Uterus (tissue), 4 donors: ENCODE results near the gene SRP54. TPM values are rescaled to one million over a fixed set of nuclear protein-coding genes. Genes with fewer than 3 reads are reported as not detected.

Source experiments
- DNase-seq, 2 donors: peaks; one replicate each; pipeline ENCODE4 v3.0.0-alpha.2; 2019 to 2020
- H3K27ac ChIP-seq, 2 donors: fragments of 200-600 bp; sonication (generic); 1 replicate in 1 of 2; 2 replicates in 1 of 2; pipeline ENCODE4 v1.5.1; 2016 to 2018
- H3K27me3 ChIP-seq, 2 donors: fragments of 200-600 bp; sonication (generic); one replicate each; pipeline ENCODE4 v1.5.1; 2018 to 2019; ENCODE audit warnings: control low read depth in 1 of 2
- H3K36me3 ChIP-seq, 2 donors: fragments of 200-600 bp; sonication (generic); one replicate each; pipeline ENCODE4 v1.5.1; 2019; ENCODE audit warnings: control low read depth in 1 of 2
- H3K4me1 ChIP-seq, 2 donors: fragments of 200-600 bp; sonication (generic); one replicate each; pipeline ENCODE4 v1.5.1; 2018 to 2019; ENCODE audit warnings: control low read depth in 1 of 2
- H3K4me3 ChIP-seq, 2 donors: fragments of 200-600 bp; sonication (generic); 1 replicate in 1 of 2; 2 replicates in 1 of 2; pipeline ENCODE4 v1.5.1; 2018 to 2019; ENCODE audit warnings: mild to moderate bottlenecking in 1 of 2
- H3K9me3 ChIP-seq, 2 donors: fragments of 200-600 bp; sonication (generic); one replicate each; pipeline ENCODE4 v1.5.1; 2019; ENCODE audit warnings: control low read depth in 1 of 2
- POLR2A ChIP-seq, 2 donors: fragments of 450-650 bp; IDR thresholded peaks; one replicate each; pipeline ENCODE4 v1.6.1; 2016; ENCODE audit warnings: antibody characterized with exemption in 2 of 2, mild to moderate bottlenecking in 1 of 2, moderate library complexity in 1 of 2
- intact Hi-C: fragments of 100-400 bp; cut with DNase I; formaldehyde crosslinking; loops from one replicate; pipeline ENCODE4 v1.15.1; 2023; ENCODE audit warnings: low total_unique reads
- total RNA-seq, 4 donors: library from RNA; depleted of rRNA in 3 of 4; stranded (reverse); fragments of >200 nt in 3 of 4; gene quantifications; one replicate each; pipeline versions ENCODE4 v1.1.0 to v1.2.4, GENCODE V29; 2014 to 2023
- TF ChIP-seq, protein P1 (sequence below), 4 experiments: fragments of 200-600 bp in 2 of 4; fragments of 450-650 bp in 2 of 4; sonication (generic) in 2 of 4; IDR thresholded peaks; one replicate each; pipeline ENCODE4 v1.5.1; 2016 to 2019; ENCODE audit warnings: antibody characterized with exemption in 4 of 4, mild to moderate bottlenecking in 2 of 4, moderate library complexity in 1 of 4
- donor health status: DM: yes; HTN: yes; CAD: no.

The SRP54 gene
- total RNA-seq, 4 donors from 2014 or later, result 41.7 to 219 (median 82.1) TPM

DNA sequence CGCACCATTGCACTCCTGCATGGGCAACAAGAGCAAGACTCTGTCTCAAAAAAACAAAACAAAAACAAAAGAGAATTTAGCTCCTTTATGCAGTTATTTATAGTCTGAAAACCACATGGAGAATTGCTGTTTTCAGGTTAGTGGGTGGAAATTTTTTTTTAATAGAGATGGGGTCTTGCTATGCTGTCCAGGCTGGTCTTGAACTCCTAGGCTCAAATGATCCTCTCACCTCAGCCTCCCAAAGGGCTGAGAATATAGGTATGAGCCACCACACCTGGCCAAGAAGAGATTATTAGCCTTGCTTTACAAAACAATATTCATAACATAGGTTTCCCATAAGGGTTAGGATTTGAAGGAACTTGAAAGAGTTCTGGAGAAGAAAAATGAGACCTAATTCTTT, 12.1 kb upstream of the SRP54 start:
- H3K4me3 ChIP-seq, result no peak overlapping the region
- H3K4me1 ChIP-seq, result no peaks in the 10 kb centered on the region
- no peaks in the 10 kb centered on the region for H3K27me3 ChIP-seq
- H3K9me3 ChIP-seq, result no peaks in the 10 kb centered on the region
- no peak overlapping the region for H3K27ac ChIP-seq
- intact Hi-C loops, result no loop called here
- no peak for DNase-seq
- H3K36me3 ChIP-seq, result no peaks in the 10 kb centered on the region
- no peak for TF ChIP-seq POLR2A (IDR thresholded peaks at IDR 0.05)
- TF ChIP-seq, protein P1, sequence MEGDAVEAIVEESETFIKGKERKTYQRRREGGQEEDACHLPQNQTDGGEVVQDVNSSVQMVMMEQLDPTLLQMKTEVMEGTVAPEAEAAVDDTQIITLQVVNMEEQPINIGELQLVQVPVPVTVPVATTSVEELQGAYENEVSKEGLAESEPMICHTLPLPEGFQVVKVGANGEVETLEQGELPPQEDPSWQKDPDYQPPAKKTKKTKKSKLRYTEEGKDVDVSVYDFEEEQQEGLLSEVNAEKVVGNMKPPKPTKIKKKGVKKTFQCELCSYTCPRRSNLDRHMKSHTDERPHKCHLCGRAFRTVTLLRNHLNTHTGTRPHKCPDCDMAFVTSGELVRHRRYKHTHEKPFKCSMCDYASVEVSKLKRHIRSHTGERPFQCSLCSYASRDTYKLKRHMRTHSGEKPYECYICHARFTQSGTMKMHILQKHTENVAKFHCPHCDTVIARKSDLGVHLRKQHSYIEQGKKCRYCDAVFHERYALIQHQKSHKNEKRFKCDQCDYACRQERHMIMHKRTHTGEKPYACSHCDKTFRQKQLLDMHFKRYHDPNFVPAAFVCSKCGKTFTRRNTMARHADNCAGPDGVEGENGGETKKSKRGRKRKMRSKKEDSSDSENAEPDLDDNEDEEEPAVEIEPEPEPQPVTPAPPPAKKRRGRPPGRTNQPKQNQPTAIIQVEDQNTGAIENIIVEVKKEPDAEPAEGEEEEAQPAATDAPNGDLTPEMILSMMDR (IDR thresholded peaks at IDR 0.05), result no peak

DNA sequence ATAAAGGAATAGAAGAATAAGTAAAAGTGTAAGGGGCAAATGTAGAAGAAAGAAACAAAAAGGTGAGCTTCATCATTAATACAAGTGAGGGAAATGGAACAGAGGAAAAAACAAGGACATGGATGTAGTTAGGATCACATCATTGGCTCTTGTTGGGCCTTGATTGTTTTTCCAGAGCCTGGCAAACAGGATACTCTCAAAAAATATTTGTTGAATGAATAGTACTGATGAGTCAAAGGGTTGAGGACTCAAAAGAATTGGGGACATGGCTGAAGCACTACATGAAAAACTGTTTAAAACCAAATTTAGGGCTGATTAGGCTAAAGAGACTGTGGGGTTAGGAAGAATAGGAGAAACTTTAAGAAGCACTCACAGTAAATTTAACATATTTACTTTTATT, 11.4 kb upstream of the SRP54 start:
- TF ChIP-seq, protein P1 (IDR thresholded peaks at IDR 0.05), result no peak
- TF ChIP-seq POLR2A (IDR thresholded peaks at IDR 0.05), result no peak
- Histone ChIP-seq H3K9me3 (no peaks in the 10 kb centered on the region), H3K4me1 (no peaks in the 10 kb centered on the region), H3K27me3 (no peaks in the 10 kb centered on the region), H3K36me3 (no peaks in the 10 kb centered on the region), H3K4me3 (no peak overlapping the region), H3K27ac (no peak overlapping the region)
- DNase-seq, result no peak
- intact Hi-C loops, result no loop called here

DNA sequence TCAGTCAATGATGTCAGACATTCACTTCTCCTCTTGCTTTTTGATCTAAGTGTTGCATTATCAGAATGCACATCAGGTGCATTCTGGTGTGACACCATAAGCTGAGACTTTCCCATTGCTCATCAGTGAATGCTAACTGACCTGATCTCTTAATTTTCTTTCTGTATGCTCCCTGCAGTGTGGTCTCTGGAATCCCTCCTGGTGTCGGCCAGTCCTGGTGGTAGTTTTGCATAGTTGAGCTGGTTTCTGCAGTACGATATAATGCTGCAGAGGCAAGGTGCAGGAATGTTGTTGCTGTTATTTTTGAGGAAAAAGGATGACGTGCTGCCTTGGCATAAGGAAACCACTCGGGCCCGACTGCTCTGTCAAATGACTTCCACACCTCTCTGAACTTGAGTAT, 11.0 kb upstream of the SRP54 start:
- H3K27ac ChIP-seq, result no peak overlapping the region
- TF ChIP-seq, protein P1 (IDR thresholded peaks at IDR 0.05), result no peak
- TF ChIP-seq POLR2A (IDR thresholded peaks at IDR 0.05), result no peak
- H3K36me3 ChIP-seq, result no peaks in the 10 kb centered on the region
- H3K27me3 ChIP-seq, result no peaks in the 10 kb centered on the region
- H3K4me1 ChIP-seq, result no peaks in the 10 kb centered on the region
- H3K9me3 ChIP-seq, result no peaks in the 10 kb centered on the region
- no peak overlapping the region for H3K4me3 ChIP-seq
- DNase-seq, result no peak
- intact Hi-C loops, result no loop called here

DNA sequence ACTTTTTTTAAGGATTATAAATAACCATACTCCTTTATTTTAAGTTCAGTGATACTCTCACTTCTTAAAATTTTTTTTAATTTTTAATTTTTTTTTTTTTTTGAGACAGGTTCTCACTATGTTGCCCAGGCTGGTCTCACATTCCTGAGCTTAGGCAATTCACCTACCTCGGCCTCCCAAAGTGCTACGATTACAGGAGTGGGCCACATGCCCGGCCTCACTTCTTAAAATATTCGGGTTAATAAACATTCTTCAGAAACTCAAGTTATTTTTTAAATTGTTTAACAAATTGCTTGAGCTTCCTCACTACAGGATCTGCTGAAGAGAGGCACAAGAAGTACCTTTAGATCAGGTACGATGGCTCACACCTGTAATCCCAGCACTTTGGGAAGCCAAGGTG, 4.3 kb upstream of the SRP54 start:
- H3K27me3 ChIP-seq, result no peaks in the 10 kb centered on the region
- H3K4me3 ChIP-seq, result no peak overlapping the region
- H3K36me3 ChIP-seq, result no peaks in the 10 kb centered on the region
- no peak for DNase-seq
- H3K27ac ChIP-seq, result no peak overlapping the region
- peaks cover 0 to 3% of the 10 kb centered on the region in 2 donors for H3K4me1 ChIP-seq
- no peak for TF ChIP-seq POLR2A (IDR thresholded peaks at IDR 0.05)
- TF ChIP-seq, protein P1 (IDR thresholded peaks at IDR 0.05), result no peak
- intact Hi-C loops, result no loop called here
- H3K9me3 ChIP-seq, result no peaks in the 10 kb centered on the region

DNA sequence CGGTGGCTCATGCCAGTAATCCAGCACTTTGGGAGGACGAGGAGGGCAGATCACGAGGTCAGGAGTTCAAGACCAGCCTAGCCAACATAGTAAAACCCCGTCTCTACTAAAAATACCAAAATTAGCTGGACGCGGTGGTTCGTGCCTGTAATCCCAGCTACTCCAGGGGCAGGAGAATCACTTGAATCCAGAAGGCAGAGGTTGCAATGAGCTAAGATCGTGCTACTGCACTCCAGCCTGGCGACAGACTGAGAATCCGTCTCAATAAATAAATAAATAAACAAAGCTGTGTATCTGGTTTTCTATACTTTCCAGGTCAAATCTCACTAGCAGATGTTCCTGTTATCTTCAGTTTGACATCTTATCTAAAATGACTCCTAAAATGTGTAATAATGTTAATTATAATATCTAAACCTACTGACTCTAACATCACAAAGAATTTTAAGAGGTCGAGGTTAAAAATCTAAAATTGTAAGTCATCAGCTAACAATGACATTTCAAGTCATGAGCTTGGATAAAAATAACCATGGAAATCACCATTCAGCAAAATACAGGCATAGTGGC, 2.4 kb upstream of the SRP54 start:
- Histone ChIP-seq H3K9me3 (no peaks in the 10 kb centered on the region), H3K4me3 (no peak overlapping the region), H3K27me3 (no peaks in the 10 kb centered on the region), H3K27ac (peak overlapping the region in 1 of 2 donors; percentile 97), H3K36me3 (no peaks in the 10 kb centered on the region), H3K4me1 (peaks cover 10 to 21% of the 10 kb centered on the region in 2 donors)
- TF ChIP-seq POLR2A (IDR thresholded peaks at IDR 0.05), result no peak
- TF ChIP-seq, protein P1 (IDR thresholded peaks at IDR 0.05), result no peak
- intact Hi-C loops, result loop anchor here (10.0 kb wide), 2 partner anchors 64 to 106 kb away; partner anchors contain the start of genes BAZ1A and FAM177A1
- no peak for DNase-seq
